ENCODE measurements around the gene CEP68.
"Not testable (repeated sequence)": the region's sequence is repeated elsewhere in the genome, so short reads cannot be mapped to it uniquely, and the experiment has no call there.

Gene CEP68

DNA sequence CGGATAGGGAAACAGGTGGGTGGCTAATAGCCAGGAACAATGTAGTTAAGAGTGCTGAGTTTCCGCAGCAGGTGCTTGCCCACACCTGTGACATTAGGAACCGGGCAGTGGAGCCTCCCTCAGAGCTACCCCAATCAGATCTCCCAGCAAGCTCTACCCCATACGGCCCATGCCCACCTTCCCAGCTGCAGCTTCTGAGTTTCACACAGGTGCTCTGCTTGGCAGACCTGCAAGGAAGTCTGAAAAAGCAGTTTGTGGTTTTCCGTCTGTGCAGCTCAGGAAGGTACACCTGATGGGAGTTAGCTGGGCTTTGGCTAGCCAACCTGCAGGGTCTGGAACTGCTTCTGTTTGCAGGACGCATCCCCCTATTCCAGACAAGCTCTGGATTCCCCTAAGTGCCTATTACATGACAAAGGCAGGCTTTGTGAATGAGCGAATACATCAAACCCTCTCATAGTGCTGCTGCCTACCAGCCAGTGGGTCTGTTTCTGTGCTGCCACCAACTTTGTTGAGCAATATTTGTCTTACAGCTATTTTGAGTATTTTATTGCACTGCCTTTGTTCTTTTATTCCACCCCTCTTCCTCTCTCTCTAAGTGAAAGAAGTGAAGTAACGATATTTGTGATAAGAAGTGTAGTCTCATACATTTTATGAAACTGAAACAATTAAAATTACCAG is 24.7 kb upstream of the CEP68 start:
- peak in 2 of 5 donors; percentile 10 for DNase-seq

DNA sequence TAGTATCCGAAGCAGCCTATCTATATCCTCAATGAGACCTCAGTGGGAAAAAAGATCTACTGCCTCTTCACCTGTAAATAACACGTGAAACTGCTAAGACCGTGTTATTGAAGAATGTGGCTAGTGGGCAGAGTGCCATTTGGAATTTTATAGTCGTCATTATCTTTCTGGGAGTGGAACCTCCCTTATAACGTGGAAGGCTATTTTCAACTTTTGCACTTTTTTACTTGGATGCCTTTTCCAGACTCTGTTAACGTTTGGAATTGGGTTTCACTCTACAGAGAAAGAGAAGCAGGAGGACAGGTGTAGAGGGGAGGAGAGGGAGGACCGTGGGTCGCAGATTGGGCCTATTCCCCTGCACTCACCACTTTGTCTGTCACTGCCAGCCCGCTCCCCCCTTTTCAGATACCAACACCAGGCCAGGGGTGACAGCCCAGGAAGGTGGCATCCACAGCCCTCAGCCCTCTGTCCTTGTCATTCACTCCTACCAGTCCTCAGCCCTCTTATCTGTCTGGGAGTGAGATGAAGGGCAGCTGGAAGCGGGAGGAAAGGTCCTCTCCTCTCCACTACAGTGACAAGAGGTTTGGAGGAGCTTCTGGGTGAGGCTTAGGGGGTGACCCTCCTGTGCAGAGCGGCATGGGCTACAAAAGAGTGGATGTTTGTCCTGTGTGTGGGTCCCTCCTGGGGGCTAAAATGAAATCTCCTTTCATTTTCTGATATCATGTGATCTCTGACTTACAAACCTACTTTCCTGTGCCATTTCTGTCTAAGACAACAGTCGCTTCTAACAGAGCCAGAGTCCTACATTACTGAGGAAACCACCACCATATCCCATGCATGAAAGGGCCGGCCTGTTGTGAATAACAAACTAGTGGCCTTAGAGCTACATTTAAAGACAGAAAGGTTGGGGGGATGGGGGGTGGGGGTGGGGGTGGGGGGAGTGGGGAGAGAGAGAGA is 23.9 kb upstream of the CEP68 start:
- no peak for DNase-seq

DNA sequence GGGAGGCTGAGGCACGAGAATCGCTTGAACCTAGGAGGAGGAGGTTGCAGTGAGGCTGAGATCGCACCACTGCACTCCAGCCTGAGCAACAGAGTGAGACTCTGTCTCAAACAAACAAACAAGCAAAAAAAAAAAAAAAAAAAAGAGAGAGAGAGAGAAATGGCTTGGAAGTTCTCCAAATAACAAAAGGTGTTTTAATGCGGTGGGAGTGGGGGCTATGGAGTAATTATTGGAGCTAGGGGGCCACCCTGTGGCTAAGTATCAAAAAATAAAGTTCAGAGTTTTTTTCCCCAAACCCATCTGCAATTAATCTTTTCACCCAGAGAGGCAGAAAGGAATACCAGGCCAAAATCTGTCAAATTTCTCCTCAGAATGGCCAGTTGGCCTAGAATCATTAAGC is 23.0 kb upstream of the CEP68 start:
- DNase-seq: no peak

DNA sequence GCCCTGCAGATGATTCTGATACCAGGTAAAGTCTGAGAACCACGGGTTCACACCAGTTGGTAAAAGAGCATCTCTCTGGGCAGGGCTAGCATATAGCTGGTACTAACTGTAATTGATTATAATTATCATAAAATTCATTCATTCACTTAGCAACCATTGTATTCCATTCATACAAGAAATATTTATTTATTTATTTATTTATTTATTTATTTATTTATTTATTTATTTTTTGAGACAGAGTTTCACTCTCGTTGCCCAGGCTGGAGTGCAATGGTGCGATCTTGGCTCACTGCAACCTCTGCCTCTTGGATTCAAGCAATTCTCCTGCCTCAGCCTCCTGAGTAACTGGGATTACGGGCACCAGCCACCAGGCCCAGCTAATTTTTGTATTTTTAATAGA is 22.5 kb upstream of the CEP68 start:
- not testable (repeated sequence) for DNase-seq

DNA sequence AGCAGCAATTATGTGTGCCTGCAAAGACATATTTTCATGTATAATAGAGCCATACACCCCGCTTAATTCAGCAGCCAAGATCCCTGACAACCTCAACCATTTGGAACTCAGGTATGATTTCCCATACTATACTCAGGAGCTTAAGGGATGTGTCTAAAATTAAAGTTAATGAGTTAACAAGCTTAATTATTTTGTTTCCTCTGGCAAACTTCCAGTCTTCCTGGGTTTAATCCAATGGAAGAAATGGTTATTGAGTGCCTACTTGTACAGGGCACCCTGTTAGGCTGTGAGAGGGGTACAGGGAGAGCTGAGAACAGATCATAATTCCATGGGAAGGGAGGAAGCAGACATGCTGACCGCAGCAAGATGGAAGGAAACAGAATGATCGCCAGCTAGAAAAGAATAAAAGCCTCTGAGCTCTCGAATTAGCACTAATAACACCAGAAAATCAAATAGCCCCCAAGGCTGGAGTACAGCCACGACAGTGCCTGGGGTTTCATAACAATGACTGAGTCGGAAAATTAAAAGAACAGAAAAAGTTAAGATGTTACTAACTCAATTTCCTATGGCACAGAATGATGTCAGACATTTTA is 20.8 kb upstream of the CEP68 start:
- DNase-seq: no peak

DNA sequence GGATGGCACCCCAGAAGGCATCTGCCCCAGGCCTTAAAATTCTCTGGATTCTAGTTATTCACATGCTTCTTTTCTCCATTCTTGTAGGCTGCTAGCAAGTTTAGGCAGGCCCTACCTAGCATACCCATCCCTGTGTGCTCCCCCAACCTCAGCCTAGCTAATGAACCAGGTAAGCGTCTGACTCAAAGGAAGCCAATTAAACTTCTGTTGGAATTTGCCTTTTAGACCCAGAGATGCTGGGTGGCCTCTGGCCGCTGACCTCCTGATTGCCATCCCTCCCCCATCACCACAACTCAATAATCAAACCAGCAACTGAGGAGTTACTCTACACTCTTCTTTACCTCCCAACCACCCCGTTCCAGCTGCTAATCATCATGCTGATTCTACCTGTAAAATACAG is 19.0 kb upstream of the CEP68 start:
- no peak for DNase-seq

DNA sequence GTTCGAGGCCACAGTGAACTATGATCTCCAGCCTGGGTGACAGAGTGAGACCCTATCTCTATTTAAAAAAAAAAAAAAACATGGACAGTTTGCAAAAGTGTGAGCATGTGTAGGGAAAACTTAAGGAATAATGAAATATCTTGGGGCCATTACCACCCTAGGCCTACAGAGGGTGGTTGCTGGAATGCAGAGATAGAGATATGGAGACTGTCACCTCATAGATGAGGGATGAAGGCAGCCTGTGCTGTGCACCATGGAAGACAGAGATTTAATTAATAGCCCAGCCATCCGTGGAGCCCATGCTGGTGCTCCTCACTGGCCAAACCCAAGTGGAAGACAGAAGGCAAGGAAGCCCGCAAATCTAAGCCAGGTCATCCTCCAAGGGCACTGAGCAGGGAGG is 16.6 kb upstream of the CEP68 start:
- no peak for DNase-seq

DNA sequence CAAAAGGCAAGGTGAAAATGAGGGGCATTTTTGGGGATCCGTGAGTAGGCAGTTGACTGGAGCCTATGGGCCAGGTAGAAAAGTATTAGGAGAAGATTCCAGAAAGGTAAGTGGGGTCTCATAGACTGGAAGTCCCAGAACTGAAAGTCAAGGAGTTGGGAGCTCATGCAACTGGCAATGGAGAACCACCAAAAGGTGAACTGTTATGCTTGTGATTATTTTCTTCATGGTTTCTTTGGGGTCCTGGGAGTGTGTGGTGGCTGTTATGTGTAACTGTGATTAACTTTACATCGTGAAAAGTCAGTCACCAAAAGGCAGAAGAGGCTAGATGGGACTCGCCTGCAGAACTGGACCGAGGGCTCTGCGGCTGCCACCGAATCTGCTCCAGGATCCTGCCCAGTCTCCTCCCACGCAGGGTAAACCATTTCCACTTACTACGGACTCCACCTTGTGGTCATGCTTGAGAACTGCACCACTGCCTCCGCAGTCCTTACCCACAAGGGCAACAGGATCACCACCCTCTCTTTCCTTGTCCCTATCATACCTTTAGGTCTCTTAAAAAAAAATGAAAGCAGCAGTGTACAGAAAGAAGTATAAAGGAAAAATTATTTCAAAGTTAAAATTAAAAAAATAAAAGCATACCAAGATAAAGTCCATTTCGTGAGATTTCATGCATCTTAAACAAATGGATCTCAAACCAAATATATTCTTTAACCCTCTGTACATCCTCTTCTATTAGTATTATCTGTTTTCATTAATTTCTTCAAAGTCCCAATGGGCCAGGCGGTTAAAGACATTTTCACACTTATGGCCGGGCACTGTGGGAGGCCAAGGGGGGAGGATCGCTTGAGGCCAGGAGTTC is 15.6 kb upstream of the CEP68 start:
- DNase-seq: peak; percentile 45 to 78 (median 63)

DNA sequence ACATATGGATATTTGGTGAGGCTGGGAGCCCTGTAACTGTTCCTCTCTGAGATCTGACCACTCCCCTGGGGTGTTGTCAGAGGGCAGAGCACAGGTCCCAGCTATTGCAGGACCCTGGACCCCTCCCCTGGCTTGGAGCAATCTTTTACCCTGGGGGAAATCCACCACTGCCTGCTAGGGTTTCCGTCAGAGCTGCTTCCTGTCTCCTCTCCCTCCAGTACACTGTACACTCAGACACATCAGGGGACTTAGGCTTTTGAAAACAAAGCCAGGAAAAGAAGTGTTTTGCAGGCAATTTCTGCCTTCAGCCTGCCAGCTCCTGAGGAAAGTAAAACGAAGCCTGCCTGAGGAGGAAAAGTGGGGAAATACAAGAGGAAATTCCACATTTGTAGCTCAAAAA is 13.2 kb upstream of the CEP68 start:
- DNase-seq: no peak

DNA sequence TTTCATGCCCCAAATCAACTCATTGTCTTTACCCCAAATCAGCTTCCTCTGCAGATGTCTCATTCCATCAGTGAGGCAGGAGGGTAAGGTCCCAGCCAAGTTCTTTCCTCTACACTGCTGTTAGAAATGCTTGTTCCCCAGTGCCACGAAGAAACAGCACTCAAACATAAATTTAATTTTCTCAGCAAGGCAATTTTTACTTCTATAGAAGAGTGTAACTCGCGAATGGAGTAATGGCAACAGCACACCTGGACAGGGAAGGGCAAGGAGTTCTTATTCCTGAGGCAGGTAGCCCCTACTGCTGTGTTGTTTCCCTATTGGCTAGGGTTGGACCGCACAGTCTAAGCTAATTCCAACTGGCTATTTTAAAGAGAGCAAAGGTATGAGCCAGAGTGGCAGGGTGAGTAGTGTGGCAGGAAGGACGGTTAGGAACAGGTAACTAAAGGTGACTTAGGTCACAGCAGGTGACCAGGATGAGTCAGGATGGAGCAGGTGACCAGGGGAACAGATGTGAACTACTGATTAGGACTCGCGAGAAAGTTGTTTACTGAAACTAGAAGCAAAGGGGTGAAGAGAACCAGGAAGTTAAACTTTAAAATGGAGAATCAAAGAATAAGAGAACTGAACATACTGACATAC is 12.0 kb upstream of the CEP68 start:
- DNase-seq: no peak

DNA sequence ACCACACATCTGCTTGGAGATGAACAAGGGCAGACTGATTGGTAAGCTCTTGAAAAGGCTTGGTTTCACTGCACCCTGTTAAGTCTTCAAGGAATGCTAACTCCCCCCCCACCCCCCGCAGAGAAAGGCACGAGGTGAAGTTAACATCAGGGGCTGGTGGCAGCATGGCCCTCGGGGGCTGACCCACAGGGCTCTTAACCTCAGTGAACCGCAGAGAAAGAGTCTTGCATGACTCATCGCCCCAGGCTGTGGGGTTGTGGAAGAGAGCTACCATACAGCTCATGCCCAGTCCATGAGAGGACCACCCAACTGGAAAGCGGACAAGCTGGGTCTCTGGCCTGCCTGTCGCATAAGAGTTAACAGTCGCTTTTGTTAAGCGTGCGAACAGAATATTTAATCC is 10.6 kb upstream of the CEP68 start:
- DNase-seq: no peak

DNA sequence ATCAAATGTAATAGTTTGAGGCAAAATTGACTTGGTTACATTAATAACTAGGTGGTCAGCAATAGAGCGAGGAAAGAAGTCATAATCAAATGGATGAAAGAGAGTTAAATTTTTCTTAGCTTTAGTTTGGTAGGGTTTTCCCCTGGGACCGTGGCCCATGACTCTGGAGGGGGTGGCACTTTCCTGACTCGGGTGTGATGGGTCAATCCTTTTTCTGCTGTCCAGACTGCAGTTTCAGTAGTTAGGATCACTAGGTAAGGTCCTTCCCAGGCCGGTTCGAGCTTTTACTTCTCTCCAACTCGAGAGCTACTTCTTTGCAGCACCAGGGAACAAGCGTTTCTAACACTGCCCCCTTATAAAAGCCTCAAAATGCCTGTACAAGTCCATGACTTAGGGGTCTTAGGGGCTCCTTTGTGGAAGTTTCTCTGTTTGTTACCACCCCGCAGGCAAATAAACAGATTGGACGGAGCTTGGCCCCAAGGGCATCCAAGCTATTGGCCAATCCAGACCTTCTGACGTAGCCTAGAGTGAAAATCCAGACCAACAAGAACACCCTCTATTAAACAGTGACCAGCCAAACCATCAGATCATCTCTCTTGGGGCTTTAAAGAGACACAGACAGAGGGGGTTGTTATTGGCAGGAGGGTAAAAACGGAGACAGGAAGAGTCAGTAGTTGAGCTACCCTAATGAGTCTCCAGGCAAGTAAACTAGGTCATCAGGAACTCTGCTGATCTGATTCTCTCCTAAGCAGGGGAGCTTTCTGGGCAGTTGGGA is 9.4 kb upstream of the CEP68 start:
- DNase-seq: no peak

DNA sequence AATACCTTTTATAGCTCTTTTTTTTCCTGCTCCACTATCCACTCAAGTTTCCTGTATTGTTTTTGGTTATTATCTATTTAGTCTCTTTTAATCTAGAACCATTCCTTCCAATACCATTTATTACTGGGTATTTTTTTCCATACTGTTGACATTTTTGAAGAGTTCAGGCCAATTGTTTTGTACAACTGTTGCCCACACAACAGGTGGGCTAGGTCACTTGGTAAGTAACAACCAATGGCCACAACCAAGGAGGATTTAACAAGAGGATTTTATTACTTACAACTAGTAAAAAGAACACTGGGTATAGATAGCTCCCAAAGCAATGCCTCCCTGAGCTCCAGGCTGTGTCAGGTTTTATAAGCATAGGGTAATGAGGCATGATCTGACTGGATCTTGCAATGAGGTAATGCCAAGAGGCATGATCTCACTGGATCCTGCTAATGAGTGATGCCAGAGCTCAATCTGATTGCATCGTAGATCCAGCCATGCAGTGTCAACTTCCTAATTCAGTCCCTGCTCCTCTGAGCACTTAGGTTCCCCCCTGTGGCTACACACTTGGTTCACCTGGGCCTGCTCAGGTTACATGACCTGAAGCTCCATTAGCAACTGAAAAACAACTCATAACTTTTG is 7.1 kb upstream of the CEP68 start:
- peak in 1 of 5 donors; percentile 29 for DNase-seq

DNA sequence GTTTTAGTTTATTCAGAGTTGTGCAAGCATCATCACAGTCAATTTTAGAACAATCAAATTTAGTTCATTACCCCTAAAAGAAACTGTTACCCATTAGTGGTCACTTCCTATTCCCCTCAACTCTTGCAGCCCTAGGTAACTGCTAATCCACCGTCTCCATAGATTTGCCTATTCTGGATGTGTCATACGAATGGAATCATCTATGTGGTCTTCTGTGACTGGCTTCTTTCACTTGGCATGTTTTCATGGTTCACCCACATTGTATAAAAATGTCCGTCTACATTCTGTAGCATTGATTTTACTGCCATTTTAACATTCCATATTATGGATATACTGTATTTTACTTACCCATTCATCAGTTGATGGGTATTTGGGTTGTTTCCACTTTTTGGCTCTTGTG is 5.3 kb upstream of the CEP68 start:
- DNase-seq: no peak

DNA sequence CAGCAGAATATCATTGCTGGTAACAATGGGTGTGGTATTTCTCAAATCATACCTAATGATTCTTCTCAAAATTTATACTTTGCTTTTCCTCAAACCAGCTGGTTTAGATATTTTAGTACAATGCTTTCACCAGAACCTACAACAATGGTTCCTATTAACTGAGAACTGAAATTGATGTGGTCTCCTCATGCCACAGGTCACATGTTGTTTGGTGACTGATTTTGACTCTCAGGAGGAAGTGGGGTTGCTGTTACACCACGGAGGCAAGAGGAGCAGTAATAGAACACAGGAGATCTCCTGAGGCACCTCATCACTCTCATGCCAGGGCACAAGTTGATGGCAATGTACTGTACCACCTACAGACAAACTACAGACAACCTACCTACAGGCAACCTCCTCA is 3.0 kb upstream of the CEP68 start:
- DNase-seq: peak in 1 of 5 donors; percentile 79

DNA sequence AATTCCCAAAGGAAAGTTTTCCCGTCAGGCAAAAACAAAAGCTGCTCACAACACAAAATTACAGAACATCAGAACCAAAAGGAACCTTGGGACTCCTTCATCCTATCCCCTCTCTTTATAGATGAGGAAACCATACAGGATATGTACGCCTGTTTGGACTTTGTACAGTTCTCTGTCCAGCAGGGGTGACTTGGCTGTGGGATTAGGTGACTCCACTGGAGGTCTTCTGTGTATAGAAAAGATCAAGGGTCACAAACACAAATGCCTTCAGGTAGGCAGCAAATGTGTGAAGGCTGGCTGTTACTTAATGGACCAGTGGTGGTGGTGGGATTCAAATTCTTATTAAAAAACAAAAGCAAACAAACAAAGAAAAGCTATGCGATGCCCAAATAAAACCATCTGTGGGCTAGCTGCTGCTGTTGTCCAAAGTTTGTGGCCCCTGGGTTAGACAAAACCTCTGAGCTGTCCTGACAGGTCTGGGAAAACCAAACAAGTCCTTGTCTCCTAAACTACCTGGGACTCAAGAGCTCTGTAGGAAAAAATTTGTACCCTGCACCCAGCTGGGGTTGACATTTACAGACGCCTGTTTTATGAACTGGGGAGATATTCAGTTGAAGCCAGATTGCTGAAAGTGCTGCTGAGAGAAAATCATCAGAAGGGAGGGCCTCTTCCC is 1.3 kb upstream of the CEP68 start:
- no peak for DNase-seq

DNA sequence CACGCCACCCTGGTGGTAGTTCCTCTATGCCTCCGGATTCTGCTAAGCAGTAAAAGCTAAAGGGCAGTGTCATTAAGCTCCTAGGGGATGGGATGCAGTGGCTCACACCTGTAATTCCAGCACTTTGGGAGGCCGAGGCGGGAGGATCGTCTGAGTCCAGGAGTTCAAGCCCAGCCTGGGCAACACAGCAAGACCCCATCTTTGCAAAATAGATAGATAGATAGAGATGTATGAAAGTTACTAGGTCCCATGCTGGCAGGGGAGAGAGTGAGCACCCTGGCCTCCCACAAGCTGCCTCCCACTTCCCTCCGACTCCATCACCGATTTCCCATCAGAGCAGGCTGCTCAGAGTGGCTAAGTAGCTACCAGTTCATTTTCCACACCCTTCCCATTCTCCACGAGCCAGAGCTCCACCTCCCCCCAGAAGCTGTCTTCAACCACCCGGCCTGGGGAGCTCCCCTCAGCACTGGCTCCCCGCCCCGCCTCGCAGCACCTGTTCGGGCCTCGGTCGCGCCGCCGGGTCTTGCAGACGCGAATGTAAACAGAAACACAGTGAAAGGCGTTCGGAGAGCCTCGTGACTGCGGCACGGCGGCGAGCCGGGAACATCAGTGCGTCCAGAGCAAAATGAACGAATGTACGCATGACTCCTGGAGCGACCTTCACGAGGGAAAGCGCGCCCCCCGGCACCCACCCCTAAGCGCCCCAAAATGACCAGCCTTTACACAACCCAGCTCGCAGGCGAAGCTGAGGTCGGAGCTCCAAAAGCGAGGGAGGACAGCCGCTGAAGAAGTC is 598 bp upstream of the CEP68 start:
- peak in 3 of 5 donors; percentile 43 to 66 (median 50) for DNase-seq

DNA sequence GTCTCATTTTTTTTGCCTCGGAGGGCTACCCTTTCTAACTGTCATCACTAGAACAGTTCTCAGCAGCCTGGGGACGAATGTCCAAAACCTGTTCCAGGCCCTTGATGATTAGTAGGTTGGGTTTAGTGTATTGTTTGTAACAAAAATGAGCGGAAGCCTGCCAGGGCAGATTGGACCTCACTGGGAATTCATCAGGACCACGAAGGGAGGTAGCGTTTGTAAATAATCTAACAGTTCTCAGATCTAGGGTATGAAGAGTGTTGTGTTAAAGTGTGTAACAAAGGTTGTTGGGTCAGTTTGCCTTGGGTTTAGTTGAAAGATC is 799 bp downstream of the CEP68 start:
- DNase-seq: peak in 1 of 5 donors; percentile 15

DNA sequence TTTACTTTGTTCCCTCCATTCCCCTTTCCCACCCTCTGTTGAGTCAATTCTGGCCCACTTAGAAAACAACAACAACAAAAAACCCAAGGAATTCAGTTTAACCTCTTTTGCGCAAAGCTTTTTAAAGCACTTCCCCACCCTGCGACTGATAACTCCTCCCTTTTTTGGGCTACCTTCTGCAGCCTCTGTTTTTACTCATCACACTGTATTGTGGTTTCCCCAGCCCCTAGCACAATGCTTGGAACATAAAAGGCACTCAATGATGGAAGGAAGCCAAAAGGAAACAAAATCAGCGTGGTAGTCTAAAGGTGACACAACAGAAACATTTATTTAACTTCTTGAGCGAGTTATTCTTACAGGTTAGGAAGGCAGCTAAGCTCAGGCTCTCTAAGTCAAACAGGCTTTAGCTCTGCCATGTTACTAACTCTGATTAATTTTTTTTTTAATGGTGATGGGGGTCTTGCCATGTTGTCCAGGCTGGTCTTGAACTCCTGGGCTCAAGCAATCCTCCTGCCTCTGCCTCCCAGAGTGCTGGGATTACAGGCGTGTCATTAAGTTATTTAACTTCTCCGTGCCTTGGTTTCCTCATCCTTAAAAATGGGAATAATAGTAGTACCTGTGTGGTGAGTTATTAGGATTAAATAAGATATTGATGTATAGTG is 1.3 kb downstream of the CEP68 start:
- peak in 4 of 5 donors; percentile 32 to 86 (median 49) for DNase-seq
